ENCODE measurements around the gene JAGN1.
"Not testable (repeated sequence)": the region's sequence is repeated elsewhere in the genome, so short reads cannot be mapped to it uniquely, and the experiment has no call there.

JAGN1 gene

GRCh38 chr3:9898467-9899241 is 8.2 kb downstream of the JAGN1 start:
- Histone ChIP-seq H3K4me1 (ENCODE audit: insufficient read depth, poor library complexity, severe bottlenecking) (peaks cover 46% of the 10 kb centered on the region), H3K36me3 (ENCODE audit: low read depth) (peaks cover 9% of the 10 kb centered on the region), H3K9me3 (ENCODE audit: severe bottlenecking) (peaks cover 4% of the 10 kb centered on the region), H3K27ac (ENCODE audit: poor library complexity, severe bottlenecking) (peak overlapping the region; percentile 71), H3K27me3 (ENCODE audit: insufficient read depth, poor library complexity, severe bottlenecking) (no peaks in the 10 kb centered on the region), H3K4me3 (ENCODE audit: severe bottlenecking) (no peak overlapping the region)
- DNase-seq (ENCODE audit: low spot score) (no peak), ATAC-seq (ENCODE audit: low read depth) (no peak)
- no peak for TF ChIP-seq CTCF (IDR thresholded peaks at IDR 0.05; ENCODE audit: poor library complexity, severe bottlenecking)

- no peaks in the 10 kb centered on the region for H3K27me3 ChIP-seq (ENCODE audit: insufficient read depth, poor library complexity, severe bottlenecking)
- H3K4me1 ChIP-seq (ENCODE audit: insufficient read depth, poor library complexity, severe bottlenecking), result peaks cover 41% of the 10 kb centered on the region
- H3K36me3 ChIP-seq (ENCODE audit: low read depth), result peaks cover 4% of the 10 kb centered on the region; the same call in 1 of the 2 replicates
- no peak overlapping the region for H3K27ac ChIP-seq (ENCODE audit: poor library complexity, severe bottlenecking)
- H3K9me3 ChIP-seq (ENCODE audit: severe bottlenecking), result peaks cover 4% of the 10 kb centered on the region
- no peak for TF ChIP-seq CTCF (IDR thresholded peaks at IDR 0.05; ENCODE audit: poor library complexity, severe bottlenecking)
- ATAC-seq (ENCODE audit: low read depth), result no peak
- no peak overlapping the region for H3K4me3 ChIP-seq (ENCODE audit: severe bottlenecking)
- DNase-seq (ENCODE audit: low spot score), result no peak
Measured at GRCh38 chr3:9899289-9899791, 8.9 kb downstream of the JAGN1 start.

GRCh38 chr3:9900965-9901415 is 10.6 kb downstream of the JAGN1 start:
- not testable (repeated sequence) for DNase-seq (ENCODE audit: low spot score); H3K36me3 ChIP-seq (ENCODE audit: low read depth); H3K4me3 ChIP-seq (ENCODE audit: severe bottlenecking); ATAC-seq (ENCODE audit: low read depth); H3K27me3 ChIP-seq (ENCODE audit: insufficient read depth, poor library complexity, severe bottlenecking); H3K9me3 ChIP-seq (ENCODE audit: severe bottlenecking); H3K27ac ChIP-seq (ENCODE audit: poor library complexity, severe bottlenecking)
- H3K4me1 ChIP-seq (ENCODE audit: insufficient read depth, poor library complexity, severe bottlenecking), result peaks cover 41% of the 10 kb centered on the region

GRCh38 chr3:9901967-9902366 is 11.6 kb downstream of the JAGN1 start:
- H3K27me3 ChIP-seq (ENCODE audit: insufficient read depth, poor library complexity, severe bottlenecking), result no peaks in the 10 kb centered on the region
- DNase-seq (ENCODE audit: low spot score), result no peak
- H3K4me3 ChIP-seq (ENCODE audit: severe bottlenecking), result no peak overlapping the region
- ATAC-seq (ENCODE audit: low read depth), result no peak
- no peak for TF ChIP-seq CTCF (IDR thresholded peaks at IDR 0.05; ENCODE audit: poor library complexity, severe bottlenecking)
- H3K4me1 ChIP-seq (ENCODE audit: insufficient read depth, poor library complexity, severe bottlenecking), result peaks cover 37% of the 10 kb centered on the region
- no peaks in the 10 kb centered on the region for H3K36me3 ChIP-seq (ENCODE audit: low read depth)
- H3K9me3 ChIP-seq (ENCODE audit: severe bottlenecking), result no peaks in the 10 kb centered on the region
- H3K27ac ChIP-seq (ENCODE audit: poor library complexity, severe bottlenecking), result peak overlapping the region; percentile 51

- DNase-seq (ENCODE audit: low spot score), result no peak
- no peaks in the 10 kb centered on the region for H3K9me3 ChIP-seq (ENCODE audit: severe bottlenecking)
- no peaks in the 10 kb centered on the region for H3K27me3 ChIP-seq (ENCODE audit: insufficient read depth, poor library complexity, severe bottlenecking)
- peak; percentile 69 for ATAC-seq (ENCODE audit: low read depth)
- H3K27ac ChIP-seq (ENCODE audit: poor library complexity, severe bottlenecking), result peak within 1 kb of the TSS; percentile 51
- H3K4me3 ChIP-seq (ENCODE audit: severe bottlenecking), result peak within 1 kb of the TSS; percentile 16
- H3K36me3 ChIP-seq (ENCODE audit: low read depth), result no peaks in the 10 kb centered on the region
- no peak for TF ChIP-seq CTCF (IDR thresholded peaks at IDR 0.05; ENCODE audit: poor library complexity, severe bottlenecking)
- peaks cover 31% of the 10 kb centered on the region for H3K4me1 ChIP-seq (ENCODE audit: insufficient read depth, poor library complexity, severe bottlenecking)
Measured at GRCh38 chr3:9902372-9903237, 12.2 kb downstream of the JAGN1 start, which contains the start of gene IL17RE. Gene IL17RE (plus strand): TSS chr3:9902848. CDS start chr3:9902933, 85 bp downstream.
